Measurements from ENCODE around the gene CDC42EP1.

The CDC42EP1 gene

GRCh38 chr22:37560608-37561211 is 430 bp downstream of the CDC42EP1 start:
- no peak for DNase-seq (ENCODE audit: low read depth in 2 of 2)

- peak; percentile 69 to 73 for DNase-seq (ENCODE audit: low read depth in 2 of 2)
These were observed 1.1 kb downstream of the CDC42EP1 start for GRCh38 chr22:37561212-37562048.

- no peak for DNase-seq (ENCODE audit: low read depth in 2 of 2)
These were observed 2.0 kb downstream of the CDC42EP1 start for GRCh38 chr22:37562049-37562875.

GRCh38 chr22:37563153-37564081 is 3.1 kb downstream of the CDC42EP1 start:
- peak; percentile 71 to 73 for DNase-seq (ENCODE audit: low read depth in 2 of 2)

GRCh38 chr22:37564111-37564711 is 3.9 kb downstream of the CDC42EP1 start:
- no peak for DNase-seq (ENCODE audit: low read depth in 2 of 2)

- no peak for DNase-seq (ENCODE audit: low read depth in 2 of 2)
These were observed 5.5 kb downstream of the CDC42EP1 start for GRCh38 chr22:37565830-37566229.

- DNase-seq (ENCODE audit: low read depth in 2 of 2) = no peak
These were observed 6.1 kb downstream of the CDC42EP1 start for GRCh38 chr22:37566329-37566837.

GRCh38 chr22:37566903-37567798 is 6.9 kb downstream of the CDC42EP1 start:
- no peak for DNase-seq (ENCODE audit: low read depth in 2 of 2)

- no peak for DNase-seq (ENCODE audit: low read depth in 2 of 2)
These were observed 7.7 kb downstream of the CDC42EP1 start for GRCh38 chr22:37568012-37568411.

- DNase-seq (ENCODE audit: low read depth in 2 of 2) = no peak
These were observed 8.2 kb downstream of the CDC42EP1 start for GRCh38 chr22:37568448-37569008.

GRCh38 chr22:37569009-37569920 is 9.0 kb downstream of the CDC42EP1 start:
- DNase-seq (ENCODE audit: low read depth in 2 of 2) = no peak

GRCh38 chr22:37569921-37570660 is 9.8 kb downstream of the CDC42EP1 start:
- no peak for DNase-seq (ENCODE audit: low read depth in 2 of 2)

- DNase-seq (ENCODE audit: low read depth in 2 of 2) = no peak
These were observed 10.3 kb downstream of the CDC42EP1 start for GRCh38 chr22:37570661-37570976.

GRCh38 chr22:37571258-37571991 is 11.1 kb downstream of the CDC42EP1 start:
- DNase-seq (ENCODE audit: low read depth in 2 of 2) = no peak

- no peak for DNase-seq (ENCODE audit: low read depth in 2 of 2)
These were observed 11.7 kb downstream of the CDC42EP1 start for GRCh38 chr22:37571992-37572373.

GRCh38 chr22:37575490-37576003 is 15.3 kb downstream of the CDC42EP1 start:
- no peak for DNase-seq (ENCODE audit: low read depth in 2 of 2)

- no peak for DNase-seq (ENCODE audit: low read depth in 2 of 2)
These were observed 17.7 kb downstream of the CDC42EP1 start for GRCh38 chr22:37578002-37578401.
